ENCODE measurements around the gene OVOL2.

The OVOL2 gene

DNA sequence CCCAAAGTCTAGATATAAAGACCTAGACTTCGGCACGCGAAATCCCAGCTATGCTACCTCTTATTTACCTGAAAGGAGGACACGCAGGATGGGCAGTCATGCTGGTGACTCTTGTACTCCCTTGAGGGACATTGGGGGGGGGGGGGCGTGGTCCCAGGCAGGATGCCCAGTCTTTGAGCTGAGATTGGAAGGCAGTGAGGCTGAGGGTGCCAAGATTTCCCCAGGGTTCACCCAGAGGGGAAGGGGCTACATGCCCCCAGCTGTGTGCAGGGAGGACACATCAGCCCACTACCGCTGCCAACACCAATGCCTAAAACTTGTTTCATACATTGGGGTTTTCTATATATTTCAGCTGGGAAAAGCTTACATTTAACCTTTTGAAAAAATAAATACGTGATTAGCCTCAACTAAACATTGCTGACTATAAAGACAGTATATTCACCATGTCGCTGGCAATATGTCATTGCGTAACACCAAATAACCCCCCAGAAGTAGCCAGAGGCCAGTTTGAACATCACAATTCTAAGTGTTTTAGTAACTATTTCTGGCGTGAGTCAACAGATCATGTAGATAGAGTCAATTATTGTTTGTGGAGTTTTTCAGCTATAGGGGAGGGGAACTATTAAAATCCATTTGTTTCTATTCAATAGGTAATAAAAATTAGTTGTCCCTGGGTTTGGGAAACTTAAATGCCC lies 67.3 kb downstream of the OVOL2 start:
- in situ Hi-C loops (cut with MboI; ENCODE audit: low sequenced_read_pairs), result no loop called here

DNA sequence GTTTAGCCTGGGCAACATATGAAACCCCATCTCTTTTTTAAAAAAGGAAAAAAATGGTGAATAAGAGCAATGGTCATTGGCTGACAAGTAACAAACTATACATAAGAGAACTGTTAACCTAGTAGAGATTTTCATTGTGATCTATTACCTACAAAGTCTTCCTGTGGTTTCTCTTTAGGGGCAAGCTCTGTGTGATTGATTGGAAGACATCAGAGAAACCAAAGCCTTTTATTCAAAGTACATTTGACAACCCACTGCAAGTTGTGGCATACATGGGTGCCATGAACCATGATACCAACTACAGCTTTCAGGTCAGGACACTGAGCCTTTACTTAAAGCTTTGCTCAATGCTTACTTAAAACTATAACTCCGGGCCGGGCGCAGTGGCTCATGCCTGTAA lies 69.7 kb downstream of the OVOL2 start:
- in situ Hi-C loops (cut with MboI; ENCODE audit: low sequenced_read_pairs), result no loop called here

DNA sequence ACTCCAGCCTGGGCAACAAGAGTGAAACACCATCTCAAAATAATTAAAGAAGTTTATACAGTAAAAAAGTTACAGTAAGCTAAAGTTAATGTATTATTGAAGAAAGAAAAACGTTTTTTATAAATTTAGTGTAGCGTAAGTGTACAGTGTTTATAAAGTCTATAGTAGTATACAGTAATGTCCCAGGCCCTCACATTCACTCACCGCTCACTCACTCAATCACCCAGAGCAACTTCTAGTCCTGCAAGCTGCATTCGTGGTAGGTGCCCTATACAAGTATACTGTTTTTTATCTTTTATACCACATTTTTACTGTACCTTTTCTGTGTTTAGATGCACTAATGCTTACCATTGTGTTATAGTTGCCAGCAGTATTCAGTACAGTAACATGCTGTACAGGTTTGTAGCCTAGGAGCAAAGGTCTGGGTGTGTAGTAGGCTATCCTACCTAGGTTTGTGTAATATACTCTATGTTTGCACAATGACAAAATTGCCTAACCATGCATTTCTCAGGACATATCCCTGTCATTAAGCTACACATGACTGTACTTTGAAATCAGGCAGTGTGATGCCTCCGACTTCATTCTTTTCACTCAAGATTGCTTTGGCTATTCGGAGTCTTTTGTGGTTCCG lies 72.2 kb downstream of the OVOL2 start:
- in situ Hi-C loops (cut with MboI; ENCODE audit: low sequenced_read_pairs), result no loop called here

DNA sequence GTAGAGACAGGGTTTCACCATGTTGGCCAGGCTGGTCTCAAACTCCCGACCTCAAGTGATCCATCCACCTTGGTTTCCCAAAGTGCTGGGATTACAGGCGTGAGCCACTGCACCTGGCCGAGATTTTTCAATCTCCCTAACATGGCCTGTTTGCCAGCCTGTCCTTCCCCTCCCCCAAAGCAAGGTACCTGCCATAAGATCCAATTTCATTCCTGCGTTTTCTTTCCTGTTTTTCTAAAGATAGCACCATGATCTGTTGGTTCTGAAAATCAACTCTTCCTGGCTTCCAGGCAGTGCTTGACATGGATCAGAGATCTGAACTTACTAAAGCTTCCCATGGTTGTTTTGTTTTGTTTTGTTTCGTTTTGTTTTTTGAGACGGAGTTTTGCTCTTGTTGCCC lies 81.4 kb downstream of the OVOL2 start:
- in situ Hi-C loops (cut with MboI; ENCODE audit: low sequenced_read_pairs), result no loop called here
